MM.1S (cell line): ENCODE data around the gene SH3BP4.

ENCODE experiments used
- EZH2 ChIP-seq: fragments of 300-600 bp; sonication (generic); optimal IDR thresholded peaks from 2 replicates; pipeline ENCODE3; 2017; ENCODE audit warnings: low read depth, mild to moderate bottlenecking, antibody characterized with exemption, low read length, mixed read lengths
- TF ChIP-seq, protein P1 (sequence below): fragments of 300-600 bp; sonication (generic); IDR thresholded peaks from 2 replicates; pipeline ENCODE4 v1.5.1; 2016; ENCODE audit warnings: antibody characterized with exemption, low read length, mixed read lengths

DNA sequence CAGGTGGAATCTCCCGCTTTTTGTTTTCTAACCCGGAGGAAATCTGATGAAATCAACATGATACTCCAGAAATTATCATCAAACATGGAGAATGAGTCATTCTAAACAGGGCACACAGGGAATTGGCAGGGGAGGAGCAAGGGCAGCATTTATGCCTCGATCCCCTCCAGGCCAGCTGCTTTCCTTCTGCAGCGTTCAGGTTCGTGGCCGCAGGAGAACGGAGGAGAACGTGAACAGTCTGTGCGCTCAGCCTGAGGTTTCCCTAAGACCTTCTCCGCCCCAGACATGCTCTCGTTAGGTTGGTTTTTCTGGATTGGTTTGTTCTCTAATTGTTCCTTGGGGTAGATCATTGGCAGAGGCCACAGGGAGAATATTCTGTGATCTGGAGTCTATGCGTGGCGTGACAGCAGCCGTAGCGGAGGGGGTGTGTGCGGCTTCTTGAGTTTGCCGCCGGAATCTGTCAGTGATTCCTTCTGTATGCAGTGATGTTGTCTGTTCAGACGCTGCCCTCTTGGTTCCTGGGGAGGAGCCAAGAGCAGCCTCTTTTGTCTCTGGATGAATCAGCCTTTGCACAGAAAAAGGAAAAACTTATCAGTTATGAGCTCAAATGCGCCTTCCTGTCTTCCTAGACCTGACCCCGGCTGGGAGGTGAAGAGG is 75.9 kb downstream of the SH3BP4 start:
- TF ChIP-seq, protein P1, sequence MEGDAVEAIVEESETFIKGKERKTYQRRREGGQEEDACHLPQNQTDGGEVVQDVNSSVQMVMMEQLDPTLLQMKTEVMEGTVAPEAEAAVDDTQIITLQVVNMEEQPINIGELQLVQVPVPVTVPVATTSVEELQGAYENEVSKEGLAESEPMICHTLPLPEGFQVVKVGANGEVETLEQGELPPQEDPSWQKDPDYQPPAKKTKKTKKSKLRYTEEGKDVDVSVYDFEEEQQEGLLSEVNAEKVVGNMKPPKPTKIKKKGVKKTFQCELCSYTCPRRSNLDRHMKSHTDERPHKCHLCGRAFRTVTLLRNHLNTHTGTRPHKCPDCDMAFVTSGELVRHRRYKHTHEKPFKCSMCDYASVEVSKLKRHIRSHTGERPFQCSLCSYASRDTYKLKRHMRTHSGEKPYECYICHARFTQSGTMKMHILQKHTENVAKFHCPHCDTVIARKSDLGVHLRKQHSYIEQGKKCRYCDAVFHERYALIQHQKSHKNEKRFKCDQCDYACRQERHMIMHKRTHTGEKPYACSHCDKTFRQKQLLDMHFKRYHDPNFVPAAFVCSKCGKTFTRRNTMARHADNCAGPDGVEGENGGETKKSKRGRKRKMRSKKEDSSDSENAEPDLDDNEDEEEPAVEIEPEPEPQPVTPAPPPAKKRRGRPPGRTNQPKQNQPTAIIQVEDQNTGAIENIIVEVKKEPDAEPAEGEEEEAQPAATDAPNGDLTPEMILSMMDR = no peak
- TF ChIP-seq EZH2 = no peak
